RPMI7951 (cell line): ENCODE measurements around the gene ATP6AP1. TPM values are rescaled to one million over a fixed set of nuclear protein-coding genes. Genes with fewer than 3 reads are reported as not detected.

Source experiments
- DNase-seq: peaks from one replicate; pipeline ENCODE4 v3.0.0-alpha.2; 2012; ENCODE audit warnings: low read depth
- total RNA-seq: library from RNA; depleted of rRNA; stranded (reverse); fragments of >200 nt; shearing (Covaris generic); gene quantifications from 2 replicates; pipeline ENCODE4 v1.2.3, GENCODE V29; 2014

Gene ATP6AP1
- total RNA-seq, 1 experiment from 2014 or later: 29.0 TPM

- no peak for DNase-seq
Measured at GRCh38 chrX:154470434-154470833, 42.0 kb downstream of the ATP6AP1 start.

- DNase-seq: no peak
Measured at GRCh38 chrX:154470914-154471568, 42.6 kb downstream of the ATP6AP1 start.

GRCh38 chrX:154471839-154472684 lies 43.6 kb downstream of the ATP6AP1 start:
- DNase-seq: no peak

GRCh38 chrX:154472685-154473632 lies 44.5 kb downstream of the ATP6AP1 start:
- no peak for DNase-seq

GRCh38 chrX:154473683-154474082 lies 45.2 kb downstream of the ATP6AP1 start:
- no peak for DNase-seq

GRCh38 chrX:154476821-154477220 lies 48.3 kb downstream of the ATP6AP1 start:
- no peak for DNase-seq

GRCh38 chrX:154477891-154478477 lies 49.5 kb downstream of the ATP6AP1 start:
- no peak for DNase-seq

- DNase-seq: peak; percentile 79
Measured at GRCh38 chrX:154478728-154479622, 50.5 kb downstream of the ATP6AP1 start, which contains the start of gene LAGE3. LAGE3 (minus strand) TSS chrX:154479281; CDS start chrX:154478915, 366 bp downstream.

GRCh38 chrX:154481195-154481594 lies 52.7 kb downstream of the ATP6AP1 start:
- DNase-seq: no peak

- no peak for DNase-seq
Measured at GRCh38 chrX:154481911-154482601, 53.6 kb downstream of the ATP6AP1 start.

- DNase-seq: no peak
Measured at GRCh38 chrX:154482786-154483185, 54.3 kb downstream of the ATP6AP1 start.

GRCh38 chrX:154483325-154483724 lies 54.8 kb downstream of the ATP6AP1 start:
- no peak for DNase-seq

- peak; percentile 31 for DNase-seq
Measured at GRCh38 chrX:154484255-154485149, 56.0 kb downstream of the ATP6AP1 start.

GRCh38 chrX:154485150-154486051 lies 56.9 kb downstream of the ATP6AP1 start:
- DNase-seq: no peak

GRCh38 chrX:154486052-154486395 lies 57.5 kb downstream of the ATP6AP1 start:
- no peak for DNase-seq
